ENCODE measurements around the gene VPS29.
"Not testable (repeated sequence)": the region's sequence is repeated elsewhere in the genome, so short reads cannot be mapped to it uniquely, and the experiment has no call there.

The VPS29 gene

DNA sequence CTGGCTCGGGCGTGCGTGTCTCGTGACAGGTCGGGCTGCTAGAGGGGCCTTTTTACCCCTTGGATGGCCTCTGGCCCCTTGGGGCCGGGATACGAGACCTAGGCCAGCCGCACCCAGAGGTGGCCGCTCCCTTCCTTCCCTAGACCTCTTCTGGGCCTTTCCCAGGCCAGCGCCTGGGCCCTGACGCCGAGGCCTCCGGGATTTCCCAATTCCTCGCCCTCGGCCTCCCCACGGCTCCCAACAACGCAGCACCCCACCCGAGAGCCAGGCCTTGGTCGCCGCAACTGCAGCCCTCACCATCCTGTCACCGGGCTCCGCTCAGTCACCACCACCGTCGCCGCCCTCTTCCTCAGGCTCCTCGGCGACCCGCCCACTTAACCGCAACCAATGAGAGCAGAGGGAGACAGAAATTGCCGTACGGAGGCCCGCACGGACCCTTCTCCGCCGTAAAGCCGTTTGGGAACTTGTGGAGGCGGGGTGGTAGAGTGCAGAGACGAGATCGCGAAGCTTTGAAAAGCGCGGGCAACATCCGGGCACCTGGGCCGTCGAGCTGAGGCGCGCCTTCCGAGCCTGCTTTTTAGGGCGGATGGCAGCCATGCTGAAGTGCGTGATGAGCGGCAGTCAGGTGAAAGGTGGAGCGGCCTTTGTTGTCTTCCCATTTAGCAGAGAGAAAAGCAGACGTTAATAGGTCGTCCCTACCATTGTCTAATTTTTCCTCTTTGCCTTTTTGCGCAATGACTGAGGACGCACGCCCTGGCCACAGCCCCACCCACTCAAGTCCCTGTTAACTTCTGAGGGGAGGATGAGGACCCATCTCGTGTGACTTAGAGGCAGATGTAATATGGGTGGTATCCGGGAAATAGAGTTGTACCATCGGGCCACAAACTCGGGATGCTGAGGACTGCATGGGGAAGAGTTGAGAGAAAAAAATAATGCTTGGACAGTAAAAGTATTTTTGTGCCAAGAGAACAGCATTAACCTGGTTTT is at the start of gene VPS29, which contains the start of gene RAD9B:
TSS of gene VPS29 (minus strand) at position 360 of the 987 bp plus-strand sequence. CDS start at position 300, 60 bp downstream.
TSS of gene RAD9B (plus strand) at position 580 of the 987 bp plus-strand sequence. CDS start at position 587, 7 bp downstream.
- DNase-seq = peak; percentile 99

DNA sequence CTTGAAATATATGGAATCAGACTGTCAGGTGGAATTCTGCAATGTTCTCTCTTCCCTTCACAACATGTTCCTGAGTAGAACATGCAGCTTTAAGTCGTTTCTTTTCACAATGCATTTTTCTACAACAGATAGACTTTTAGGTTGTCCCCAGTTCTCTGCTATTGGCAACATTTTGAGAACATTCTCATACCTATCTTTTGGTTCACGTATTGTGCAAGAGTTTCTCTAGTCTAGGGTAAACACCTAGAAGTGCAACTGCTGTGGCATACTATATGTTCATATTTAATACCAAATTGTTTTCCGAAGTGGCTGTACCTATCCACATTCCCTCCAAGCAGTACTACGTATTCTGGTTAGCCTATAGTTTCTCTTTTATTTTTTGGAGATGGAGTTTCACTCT is 49.1 kb upstream of the VPS29 start:
- no peak for DNase-seq

DNA sequence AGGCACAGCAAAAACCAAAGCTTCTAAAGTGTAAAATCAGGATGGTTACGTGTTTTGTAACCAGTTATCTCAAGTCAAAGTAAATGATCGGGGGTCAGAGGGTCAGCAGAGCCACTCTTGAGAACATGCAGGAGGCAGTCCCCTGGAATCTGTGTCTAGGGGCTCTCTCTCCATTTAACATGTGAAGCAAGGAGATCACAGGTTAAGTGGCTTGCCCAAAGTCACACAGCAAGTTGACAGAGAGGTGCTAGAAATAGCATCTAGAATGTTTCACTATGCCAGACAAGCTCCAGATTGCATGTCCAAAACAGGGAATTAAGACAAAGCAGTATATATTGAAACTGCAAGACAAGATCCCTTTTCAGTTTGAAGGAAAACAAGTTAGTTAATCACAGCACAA is 47.8 kb upstream of the VPS29 start:
- DNase-seq = no peak

DNA sequence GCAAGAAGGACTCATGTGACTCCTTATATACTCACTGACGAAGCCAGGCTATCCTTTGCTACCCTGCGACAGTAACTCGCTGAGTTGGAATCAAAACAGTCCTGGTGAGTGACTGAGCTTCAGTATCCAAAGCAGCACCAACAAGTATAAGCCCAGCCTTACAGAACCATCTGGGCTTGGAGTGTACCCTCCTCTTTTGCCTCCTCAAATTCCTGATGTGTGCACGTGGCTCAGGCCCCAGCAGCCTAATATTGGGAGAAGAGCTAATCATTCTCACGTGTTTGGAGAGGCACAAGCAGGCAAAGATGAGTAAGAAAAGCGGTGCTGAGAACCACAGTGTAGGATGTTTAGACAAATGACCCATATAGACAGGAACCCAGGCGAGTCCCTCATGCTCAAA is 46.8 kb upstream of the VPS29 start:
- no peak for DNase-seq

DNA sequence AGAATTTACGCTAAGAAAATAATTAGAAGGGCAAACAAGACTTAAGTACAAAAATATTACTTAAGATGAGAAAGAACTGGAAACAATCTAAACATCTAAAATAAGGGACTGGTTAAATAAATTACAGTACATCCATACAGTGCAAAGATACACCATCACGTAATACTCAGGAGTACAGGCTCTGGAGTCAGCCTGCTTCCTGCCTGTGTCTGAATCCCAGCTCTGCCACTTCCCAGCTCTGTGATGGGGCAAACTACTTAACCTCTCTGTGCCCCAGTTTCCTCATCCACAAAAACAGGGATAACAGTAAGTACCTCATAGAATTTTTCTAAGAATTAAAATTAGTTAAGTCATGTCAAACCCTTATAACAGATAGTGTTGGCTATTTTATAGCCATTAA is 45.2 kb upstream of the VPS29 start:
- DNase-seq = no peak

DNA sequence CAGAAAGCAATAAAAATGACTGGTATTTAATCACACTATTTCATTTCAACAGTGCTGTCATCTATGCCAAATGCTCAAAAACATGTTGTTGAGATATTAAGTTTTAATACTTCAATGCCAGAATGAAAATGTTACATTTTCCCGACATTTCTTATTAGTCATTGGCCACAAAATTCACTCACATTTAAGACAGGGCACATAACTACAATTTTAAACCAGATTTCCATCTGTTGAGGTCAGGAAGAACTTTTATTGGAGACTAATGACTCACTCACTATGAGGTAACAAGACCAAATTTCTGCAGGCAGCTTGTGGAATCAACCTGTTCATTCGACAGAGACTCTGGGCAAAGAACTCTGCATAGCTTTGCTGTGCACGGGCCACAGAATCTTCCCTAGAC is 44.4 kb upstream of the VPS29 start:
- DNase-seq = no peak

DNA sequence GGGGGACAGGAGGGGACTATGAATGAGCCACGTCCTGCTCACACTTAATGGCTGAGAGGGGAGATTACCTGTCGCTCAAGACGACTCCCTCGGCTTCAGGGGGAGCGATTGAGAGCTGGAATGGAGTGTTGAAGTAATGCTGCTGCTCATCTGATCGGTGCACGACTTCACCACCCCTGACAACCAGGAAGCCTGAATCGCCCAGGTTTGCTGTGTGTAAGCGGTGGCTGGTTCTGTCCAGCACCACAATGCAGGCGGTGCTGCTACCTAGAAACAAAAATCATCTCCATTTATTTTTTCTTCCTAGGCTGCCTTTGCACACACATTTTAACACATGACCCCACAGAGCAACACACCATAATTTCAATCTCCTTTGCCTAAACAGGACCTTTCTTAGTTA is 43.9 kb upstream of the VPS29 start:
- DNase-seq = no peak

DNA sequence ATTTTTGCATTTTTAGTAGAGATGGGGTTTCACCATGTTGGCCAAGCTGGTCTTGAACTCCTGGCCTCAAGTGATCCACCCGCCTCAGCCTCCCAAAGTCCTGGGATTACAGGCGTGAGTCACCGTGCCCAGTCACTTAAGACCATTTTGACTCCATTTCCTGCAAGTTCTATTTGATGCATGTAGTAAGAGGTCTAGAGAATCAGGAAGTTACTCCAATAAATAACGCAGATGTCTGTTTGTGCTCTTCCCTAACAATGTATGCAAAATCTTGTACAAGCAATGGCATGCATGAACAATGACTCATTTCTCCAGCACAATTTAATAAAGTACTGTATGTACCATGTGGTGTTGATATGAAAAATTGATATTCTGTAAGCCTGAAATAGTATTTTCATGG is 43.3 kb upstream of the VPS29 start:
- not testable (repeated sequence) for DNase-seq

DNA sequence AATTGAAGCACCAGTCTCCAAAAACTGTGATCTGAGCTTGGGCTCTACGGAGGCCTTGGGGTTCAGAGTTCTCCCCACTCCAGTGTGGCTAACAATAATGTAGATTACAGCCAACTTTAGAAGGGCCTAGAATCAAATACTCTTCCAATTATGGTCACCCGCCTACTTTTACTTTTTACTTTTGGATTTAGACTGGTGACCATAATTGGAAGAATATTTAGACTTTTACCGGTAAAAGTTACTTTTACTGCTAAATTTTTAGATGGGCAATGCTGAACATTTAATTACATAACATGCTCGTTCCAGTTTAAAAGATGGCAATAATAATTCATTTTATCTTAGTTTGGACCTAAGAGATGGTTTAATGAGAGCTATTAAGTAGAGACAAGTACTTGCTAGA is 42.1 kb upstream of the VPS29 start:
- DNase-seq = no peak

DNA sequence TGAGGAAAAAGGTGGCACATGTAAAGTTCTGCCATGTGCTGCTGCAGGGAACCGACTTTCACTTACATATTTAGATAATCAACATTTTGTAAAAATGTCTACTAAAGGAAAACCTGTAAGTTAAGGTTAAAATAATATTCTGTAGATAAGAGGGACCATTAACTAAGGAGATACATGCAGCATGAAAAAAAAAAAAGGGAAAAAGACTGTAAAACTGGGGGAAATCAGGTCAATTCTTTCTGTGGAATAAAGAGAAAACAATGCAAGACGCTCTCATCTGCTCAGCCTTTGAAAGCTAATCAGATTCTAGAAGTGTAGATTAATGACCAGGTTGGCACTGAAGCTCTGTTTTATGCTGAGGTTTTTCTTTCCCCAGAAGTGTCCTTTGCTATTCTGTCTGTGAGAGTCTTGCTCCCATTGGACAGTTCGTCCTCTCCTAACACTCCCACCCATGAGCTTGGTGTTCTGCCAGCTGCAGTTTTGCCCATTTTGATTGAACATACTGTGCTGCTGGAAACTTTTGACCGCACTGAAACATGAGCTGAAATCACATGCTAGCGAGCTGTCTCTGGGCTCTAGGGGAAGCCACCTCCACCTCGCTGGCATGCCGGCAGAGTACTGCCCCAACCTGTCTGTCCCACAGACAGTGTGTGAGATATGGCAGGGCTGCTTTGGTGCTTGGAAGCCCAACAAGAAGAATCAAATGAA is 41.5 kb upstream of the VPS29 start:
- DNase-seq = no peak

DNA sequence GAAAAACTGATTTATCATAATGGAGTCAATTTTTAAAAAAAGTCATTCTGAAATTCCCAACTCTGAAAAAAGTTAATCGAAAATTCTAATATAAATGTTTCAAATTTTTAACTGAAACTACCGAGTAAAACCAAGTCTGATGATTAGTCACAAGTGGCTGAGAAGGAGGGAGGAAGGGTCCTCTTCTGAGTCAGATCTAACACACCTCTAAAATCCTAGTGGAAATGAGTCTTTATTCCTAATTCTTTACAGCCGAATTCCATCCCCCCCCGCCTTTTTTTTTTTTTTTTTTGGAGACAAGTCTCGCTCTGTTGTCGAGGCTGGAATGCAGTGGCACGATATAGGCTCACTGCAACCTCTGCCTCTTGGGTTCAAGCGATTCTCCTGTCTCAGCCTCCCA is 38.1 kb upstream of the VPS29 start:
- DNase-seq = no peak

DNA sequence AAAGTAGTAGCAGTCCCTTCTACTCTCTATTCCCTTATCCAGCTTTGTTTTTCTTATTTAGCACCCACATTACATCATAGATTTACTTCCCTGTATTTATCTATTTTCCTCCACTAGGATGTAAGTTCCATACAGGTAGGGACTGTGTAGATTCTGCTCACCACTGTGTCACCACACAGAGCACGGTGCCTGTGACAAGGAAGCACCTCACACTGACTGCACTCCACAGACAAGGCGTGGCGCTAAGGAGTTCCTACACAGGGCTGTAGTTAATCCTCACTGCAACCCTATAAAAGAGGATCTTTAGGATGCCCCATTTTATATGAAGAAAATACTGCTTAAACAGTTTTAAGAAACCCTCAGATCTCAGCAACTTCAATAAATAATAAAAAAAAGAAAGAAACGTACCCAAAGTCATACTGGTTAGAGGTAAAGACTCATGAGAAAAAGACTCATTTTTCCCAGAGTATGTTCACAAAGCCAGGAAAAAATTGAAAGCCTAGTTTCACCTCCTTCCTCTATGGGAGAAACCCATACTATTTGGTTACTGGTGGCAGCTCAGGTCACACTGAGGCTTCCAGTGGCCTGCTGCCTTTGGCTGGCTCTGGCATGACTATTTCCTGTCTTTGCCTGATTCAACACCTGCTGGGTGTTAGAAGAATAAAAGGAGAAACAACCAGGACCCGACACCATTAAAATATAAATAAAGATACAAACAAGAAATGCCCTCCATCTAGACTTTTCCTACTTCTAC is 37.1 kb upstream of the VPS29 start:
- DNase-seq = no peak

DNA sequence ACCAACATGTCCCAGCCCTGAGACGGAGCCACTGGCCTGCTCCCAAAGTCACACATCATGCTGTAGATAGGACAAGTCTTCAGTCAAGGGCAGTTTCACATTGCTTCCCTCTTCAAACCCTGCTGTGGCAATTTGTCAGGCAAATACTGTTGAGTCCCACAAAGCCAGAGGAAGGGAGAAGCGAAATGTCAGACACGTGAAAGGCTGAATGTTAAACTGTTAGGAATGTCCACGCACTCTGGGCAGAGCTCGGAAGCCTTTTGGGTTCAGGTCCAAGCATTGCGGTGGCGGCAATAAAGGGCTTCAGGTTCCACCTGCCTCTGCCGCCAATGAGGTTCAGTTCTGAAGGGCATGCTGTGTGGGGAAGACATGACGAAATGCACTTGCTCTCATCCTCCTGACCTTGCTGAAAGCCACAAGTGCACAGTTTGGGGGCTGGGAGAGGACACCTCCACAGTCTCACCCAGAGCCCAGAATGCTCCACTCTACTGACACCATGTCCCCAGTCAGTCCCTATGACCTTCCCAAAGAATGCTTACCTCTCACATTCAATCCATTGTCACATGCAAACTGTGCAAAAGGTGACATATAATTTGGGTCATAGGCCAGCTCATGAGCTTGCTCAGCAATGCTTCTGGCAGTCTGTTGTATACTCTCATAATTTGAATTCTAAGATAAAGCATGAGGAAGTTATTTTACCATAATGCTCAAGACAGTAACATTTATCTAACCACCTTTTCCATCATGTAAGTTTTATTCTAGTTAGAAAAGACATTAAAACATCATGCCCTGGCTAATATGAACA is 35.9 kb upstream of the VPS29 start:
- DNase-seq = no peak

DNA sequence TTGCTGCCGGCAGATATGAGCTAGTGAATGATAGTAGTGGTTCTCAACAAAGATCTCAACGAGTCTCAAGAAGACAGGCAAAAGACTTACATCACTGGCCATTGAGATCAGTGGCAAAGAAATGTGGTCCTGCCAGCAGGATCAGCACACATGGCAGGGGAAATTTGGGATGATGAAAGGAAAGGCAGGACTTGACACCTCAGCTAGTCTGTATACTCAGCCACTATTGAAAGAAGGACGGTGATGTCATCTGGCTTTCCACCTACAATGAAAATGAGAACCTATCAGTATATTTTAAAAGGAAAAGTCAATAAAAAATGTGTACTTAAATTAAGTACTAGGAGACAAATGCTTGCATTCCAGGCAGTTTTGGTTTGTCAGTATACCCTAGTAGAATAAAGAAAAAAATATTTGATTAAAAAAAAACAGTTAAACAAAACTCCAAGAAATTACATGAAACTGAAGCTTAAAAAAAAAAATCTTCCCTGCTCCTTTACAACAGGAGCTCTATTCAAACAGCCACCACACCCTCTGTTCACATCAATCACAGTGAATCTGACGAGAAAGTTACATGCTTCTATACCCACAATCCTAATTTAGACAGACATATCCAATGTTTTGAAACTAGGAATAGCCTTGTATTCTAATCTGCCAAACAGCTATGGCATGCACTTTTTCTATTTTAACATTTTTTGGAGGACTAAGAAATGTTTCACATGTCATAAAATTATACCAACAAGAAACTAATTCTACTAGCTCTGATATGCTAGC is 35.1 kb upstream of the VPS29 start:
- DNase-seq = no peak

DNA sequence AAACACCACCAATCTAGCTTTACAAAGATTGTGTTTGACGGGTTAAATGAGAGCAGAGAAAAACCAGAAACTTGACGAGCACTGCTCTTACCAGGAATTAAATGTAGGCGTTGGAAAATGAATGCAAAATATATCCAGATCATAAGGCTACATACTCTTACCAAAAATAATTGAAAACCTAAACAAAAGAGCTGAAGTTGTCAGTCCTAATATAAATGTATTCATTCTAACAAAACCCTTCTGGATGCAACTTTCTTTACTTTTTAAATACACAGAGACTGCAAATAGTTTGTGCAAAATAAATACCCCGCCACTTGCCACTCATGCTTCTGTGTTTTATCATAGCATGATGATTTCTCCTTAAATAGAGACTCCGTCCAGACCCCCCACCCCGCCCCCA is 32.9 kb upstream of the VPS29 start:
- no peak for DNase-seq

DNA sequence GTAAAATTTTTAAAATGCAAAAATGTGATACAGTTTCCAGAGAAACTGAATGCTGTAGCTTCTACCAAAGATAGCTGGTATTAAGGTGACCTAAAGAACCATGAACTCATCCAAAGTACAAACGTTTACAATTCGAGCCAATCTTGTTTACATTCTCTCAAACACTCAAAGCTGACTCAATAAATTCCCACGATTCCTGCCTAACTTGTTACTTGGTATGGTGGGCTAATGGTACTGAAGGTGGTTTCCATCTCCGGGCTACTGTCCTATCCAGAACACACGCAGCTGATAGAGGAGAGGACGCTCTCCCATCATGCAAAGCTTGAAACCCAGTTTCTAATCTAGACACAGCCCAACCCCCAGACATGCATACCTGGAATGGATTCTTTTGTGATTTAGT is 31.7 kb upstream of the VPS29 start:
- DNase-seq = no peak

DNA sequence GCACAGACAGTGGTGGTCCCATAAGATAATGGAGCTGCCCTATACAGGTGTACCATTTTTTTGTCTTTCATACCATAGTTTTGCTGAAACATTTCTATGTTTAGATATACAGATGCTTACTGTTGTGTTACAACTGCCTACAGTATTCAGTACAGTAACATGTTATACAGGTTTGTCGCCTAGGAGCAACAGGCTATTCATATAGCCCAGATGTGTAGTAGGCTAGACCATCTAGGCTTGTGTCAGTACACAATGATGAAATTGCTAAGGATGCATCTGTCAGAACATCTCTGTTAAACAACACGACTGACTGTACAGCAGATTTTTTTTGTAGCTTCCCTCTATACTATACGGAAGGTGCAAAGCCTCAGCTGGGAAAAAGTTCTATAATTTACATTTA is 30.7 kb upstream of the VPS29 start:
- no peak for DNase-seq

DNA sequence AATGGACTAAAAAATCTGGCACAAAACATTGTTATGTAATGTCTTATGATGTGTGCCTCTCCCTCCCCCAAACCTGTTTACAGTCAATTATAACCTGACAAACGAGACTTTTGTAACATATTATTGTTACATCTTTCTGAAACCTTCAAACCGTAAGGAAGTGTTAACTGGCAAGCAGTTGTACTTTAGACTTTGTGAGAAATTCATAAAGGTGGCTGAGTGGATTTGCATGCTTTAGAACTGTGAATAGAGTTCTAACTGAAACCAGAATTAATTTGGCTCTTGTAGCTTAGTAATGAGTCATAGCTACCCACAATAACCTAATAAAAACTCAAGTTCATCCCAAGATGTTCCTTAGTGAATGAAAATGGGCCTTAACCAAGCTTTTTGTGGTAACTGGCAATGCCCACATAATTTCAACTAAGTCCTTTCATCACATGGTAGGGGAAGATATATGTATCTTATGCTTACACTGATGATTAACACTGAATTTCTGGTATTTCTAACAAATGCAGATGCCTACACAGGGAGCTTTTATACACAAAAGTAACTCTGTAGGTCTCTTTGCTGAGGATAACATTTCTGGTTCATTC is 29.9 kb upstream of the VPS29 start:
- DNase-seq = no peak

DNA sequence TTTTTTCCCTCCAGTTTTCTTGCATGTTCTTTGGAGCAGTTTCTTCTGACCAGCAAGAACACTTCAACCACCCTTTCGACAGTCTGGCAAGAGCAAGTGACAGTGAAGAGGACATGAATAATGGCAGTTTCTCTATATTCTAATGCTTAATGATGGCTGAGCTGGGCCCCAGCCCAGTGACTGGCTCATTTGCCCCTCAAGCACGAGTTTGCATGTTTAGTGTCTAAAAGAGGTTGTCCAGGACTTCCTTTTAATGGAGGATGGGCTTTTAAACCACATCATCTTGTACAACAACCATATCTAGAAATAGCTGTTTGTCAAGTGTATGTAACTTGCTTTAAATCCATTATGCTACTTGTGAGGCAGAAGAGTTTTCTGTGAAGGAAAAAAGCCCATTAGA is 28.6 kb upstream of the VPS29 start:
- DNase-seq = no peak

DNA sequence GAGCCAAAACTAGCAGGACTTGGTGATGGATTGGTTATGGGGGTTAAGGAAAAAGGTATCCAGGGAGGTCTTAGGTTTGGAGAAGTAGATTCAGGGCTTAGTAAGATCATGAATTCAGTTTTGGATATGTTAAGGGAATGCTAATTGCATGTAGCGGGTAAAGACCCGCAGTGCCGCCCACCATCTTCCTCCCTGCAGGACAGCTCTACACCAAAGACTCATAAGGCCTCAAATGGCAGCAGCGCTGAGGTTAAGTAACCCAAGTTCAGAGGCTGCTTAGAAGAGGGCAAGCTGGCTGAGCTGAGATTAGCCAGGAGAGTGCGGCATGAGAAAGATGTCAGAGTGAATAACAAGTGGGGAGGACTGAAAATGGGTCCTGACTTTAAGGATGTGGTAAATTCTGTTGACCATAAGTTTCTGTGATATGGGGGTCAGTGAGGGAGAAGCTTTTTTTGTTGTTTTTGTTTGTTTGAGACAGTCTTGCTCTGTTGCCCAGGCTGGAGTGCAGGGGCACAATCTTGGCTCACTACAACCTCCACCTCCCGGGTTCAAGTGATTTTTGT is 26.4 kb upstream of the VPS29 start:
- DNase-seq = no peak
